ENCODE data around the gene CARS2. TPM values are rescaled to one million over a fixed set of nuclear protein-coding genes. Genes with fewer than 3 reads are reported as not detected.

CARS2 gene
- total RNA-seq, 4 donors from 2014 or later = 27.4 to 229 (median 53.8) TPM

- DNase-seq = no peak
- Histone ChIP-seq H3K36me3 (no peaks in the 10 kb centered on the region), H3K4me1 (no peaks in the 10 kb centered on the region), H3K27me3 (no peaks in the 10 kb centered on the region), H3K27ac (no peak overlapping the region), H3K4me3 (no peak overlapping the region), H3K9me3 (no peaks in the 10 kb centered on the region)
- intact Hi-C loops (cut with DNase I; ENCODE audit: low total_unique reads) = no loop called here
- TF ChIP-seq POLR2A (IDR thresholded peaks at IDR 0.05) = no peak
- TF ChIP-seq CTCF (IDR thresholded peaks at IDR 0.05) = no peak
These were observed 54.1 kb downstream of the CARS2 start for GRCh38 chr13:110651726-110652230.

GRCh38 chr13:110651271-110651670 is 54.6 kb downstream of the CARS2 start:
- Histone ChIP-seq H3K4me1 (no peaks in the 10 kb centered on the region), H3K27ac (no peak overlapping the region), H3K4me3 (no peak overlapping the region), H3K27me3 (no peaks in the 10 kb centered on the region), H3K36me3 (no peaks in the 10 kb centered on the region), H3K9me3 (no peaks in the 10 kb centered on the region)
- no peak for TF ChIP-seq POLR2A (IDR thresholded peaks at IDR 0.05)
- intact Hi-C loops (cut with DNase I; ENCODE audit: low total_unique reads) = no loop called here
- DNase-seq = no peak

- intact Hi-C loops (cut with DNase I; ENCODE audit: low total_unique reads) = no loop called here
These were observed 55.5 kb downstream of the CARS2 start for GRCh38 chr13:110650436-110650835.

GRCh38 chr13:110649551-110649950 is 56.4 kb downstream of the CARS2 start:
- intact Hi-C loops (cut with DNase I; ENCODE audit: low total_unique reads) = no loop called here
- Histone ChIP-seq H3K36me3 (no peaks in the 10 kb centered on the region), H3K4me1 (no peaks in the 10 kb centered on the region), H3K27ac (no peak overlapping the region), H3K27me3 (no peaks in the 10 kb centered on the region), H3K4me3 (no peak overlapping the region), H3K9me3 (no peaks in the 10 kb centered on the region)
- DNase-seq = no peak
- TF ChIP-seq CTCF (IDR thresholded peaks at IDR 0.05) (no peak), POLR2A (IDR thresholded peaks at IDR 0.05) (no peak)

More at GRCh38 chr13:110650436-110650835, 55.5 kb downstream of the CARS2 start:
- Histone ChIP-seq H3K4me3 (no peak overlapping the region), H3K27ac (no peak overlapping the region), H3K27me3 (no peaks in the 10 kb centered on the region), H3K4me1 (no peaks in the 10 kb centered on the region), H3K36me3 (no peaks in the 10 kb centered on the region), H3K9me3 (no peaks in the 10 kb centered on the region)
- TF ChIP-seq POLR2A (IDR thresholded peaks at IDR 0.05) (no peak), CTCF (IDR thresholded peaks at IDR 0.05) (no peak)
- no peak for DNase-seq

- Histone ChIP-seq H3K4me3 (no peak overlapping the region), H3K9me3 (no peaks in the 10 kb centered on the region), H3K27ac (no peak overlapping the region), H3K36me3 (no peaks in the 10 kb centered on the region), H3K4me1 (no peaks in the 10 kb centered on the region), H3K27me3 (no peaks in the 10 kb centered on the region)
- intact Hi-C loops (cut with DNase I; ENCODE audit: low total_unique reads) = no loop called here
- TF ChIP-seq CTCF (IDR thresholded peaks at IDR 0.05) (no peak), POLR2A (IDR thresholded peaks at IDR 0.05) (no peak)
- no peak for DNase-seq
These were observed 57.0 kb downstream of the CARS2 start for GRCh38 chr13:110648848-110649421.

Measured in uterus (tissue), 4 donors.